DMS 273 treated with DMSO at 0.1 percent for 48 hours (cell line): ENCODE data around the gene RSPO1.
"Not testable (repeated sequence)": the region's sequence is repeated elsewhere in the genome, so short reads cannot be mapped to it uniquely, and the experiment has no call there.

Source experiments
- DNase-seq: peaks from one replicate; lab custom pipeline; 2025; lab: John Stamatoyannopoulos, UW

RSPO1 gene, protein sequence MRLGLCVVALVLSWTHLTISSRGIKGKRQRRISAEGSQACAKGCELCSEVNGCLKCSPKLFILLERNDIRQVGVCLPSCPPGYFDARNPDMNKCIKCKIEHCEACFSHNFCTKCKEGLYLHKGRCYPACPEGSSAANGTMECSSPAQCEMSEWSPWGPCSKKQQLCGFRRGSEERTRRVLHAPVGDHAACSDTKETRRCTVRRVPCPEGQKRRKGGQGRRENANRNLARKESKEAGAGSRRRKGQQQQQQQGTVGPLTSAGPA

DNA sequence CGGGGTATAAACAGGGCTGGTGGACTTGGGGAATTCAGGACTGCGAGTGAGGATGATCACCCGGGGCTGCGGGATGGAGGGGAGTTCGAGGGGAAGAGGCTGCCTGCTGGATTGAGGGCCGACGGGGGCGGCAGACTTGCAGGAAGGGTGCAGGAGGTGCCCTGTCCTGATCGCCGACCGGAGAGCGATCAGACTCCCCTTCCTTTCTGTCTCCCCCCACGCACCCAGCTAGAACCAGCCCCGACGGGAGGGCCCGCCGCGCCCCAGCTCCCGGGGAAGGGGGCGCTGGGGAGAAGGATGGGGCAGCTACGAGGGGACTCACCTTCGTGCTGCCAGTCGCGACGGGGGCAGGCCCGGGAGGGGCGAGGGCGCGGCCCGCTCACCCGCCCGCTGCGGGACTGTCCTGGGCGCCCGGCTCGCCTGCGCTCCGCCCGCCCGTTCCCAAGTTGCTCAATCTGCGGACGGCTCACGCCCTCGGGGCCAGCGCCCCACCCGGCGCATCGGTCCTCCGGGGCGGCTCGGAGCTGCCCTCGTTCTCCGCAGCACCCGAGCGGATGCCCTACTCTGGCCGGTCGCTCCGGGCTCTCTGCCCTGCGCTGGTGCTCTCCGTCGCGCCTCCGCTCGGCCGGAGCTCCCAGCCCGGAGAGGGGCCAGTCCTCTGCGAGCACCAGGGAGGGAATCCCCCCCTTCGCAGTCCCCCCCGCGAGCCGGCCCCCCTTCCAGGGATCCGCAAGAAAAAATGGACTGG, at the start of gene RSPO1:
Gene RSPO1 (minus strand): TSS at position 649 of the 748 bp plus-strand sequence. CDS start 5,231 bp downstream, outside the sequence.
- DNase-seq, result no peak

DNA sequence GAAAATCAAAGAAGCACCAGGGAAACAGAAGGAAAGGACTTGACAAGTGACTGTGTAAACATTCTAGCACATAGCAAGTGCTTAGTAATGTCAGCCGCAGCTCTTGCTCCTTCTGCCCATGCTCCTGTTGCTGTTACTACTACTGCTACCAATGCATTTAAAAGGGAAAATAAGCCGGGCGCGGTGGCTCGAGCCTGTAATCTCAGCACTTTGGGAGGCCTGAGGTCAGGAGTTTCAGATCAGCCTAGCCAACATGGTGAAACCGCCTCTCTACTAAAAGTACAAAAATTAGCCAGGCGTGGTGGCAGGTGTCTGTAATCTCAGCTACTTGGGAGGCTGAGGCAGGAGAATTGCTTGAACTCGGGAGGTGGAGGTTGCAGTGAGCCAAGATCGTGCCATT, 49.5 kb upstream of the RSPO1 start:
- not testable (repeated sequence) for DNase-seq

DNA sequence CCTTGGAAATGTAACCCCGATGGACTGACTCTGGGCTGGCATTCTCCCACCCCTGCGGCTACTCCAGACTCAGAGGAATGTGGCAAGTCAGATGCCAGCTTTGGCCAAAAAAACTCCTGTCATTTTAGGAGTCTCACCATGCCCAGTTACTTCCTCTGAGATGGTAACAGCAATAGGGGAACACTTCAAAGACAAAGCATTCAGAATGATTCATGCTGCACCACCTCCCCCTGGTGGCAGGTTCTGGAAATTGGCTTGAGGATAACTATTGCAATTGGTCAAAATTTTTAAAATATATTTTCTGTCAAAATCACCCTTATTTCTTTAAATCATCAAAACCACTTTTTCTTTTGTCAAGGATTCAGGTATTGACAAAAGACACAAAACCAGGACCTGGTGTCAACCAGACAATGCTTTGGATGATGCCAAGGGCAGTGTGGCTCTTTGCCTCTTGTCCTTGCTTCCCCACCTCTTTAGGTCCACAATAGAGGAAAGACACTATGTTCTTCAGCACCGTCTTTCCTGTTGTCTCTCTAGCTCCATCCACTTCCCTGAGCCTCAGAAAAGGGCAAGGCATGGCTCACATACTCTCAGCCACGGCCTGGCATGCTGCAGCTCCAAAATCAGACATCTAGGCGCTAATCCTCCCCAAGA, 47.8 kb upstream of the RSPO1 start:
- DNase-seq, result no peak

DNA sequence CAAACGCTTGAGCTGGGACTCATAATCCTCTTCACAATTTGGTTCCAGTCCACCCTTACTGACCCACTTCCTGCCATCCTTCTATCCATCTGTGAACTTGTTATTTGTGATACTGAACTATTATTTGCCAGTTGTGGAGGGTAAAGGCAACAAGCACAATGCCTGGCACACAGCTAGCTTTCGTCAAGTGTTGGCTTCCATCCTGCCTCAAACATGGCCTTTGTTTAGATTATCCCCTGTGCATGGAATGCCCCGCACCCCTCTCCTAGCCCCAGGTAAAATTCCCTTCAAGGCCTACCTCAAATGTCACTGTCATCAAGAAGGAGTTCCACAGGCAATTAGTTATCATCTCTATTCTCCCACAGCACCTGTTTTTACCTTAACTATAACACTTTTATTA, 46.2 kb upstream of the RSPO1 start:
- no peak for DNase-seq

DNA sequence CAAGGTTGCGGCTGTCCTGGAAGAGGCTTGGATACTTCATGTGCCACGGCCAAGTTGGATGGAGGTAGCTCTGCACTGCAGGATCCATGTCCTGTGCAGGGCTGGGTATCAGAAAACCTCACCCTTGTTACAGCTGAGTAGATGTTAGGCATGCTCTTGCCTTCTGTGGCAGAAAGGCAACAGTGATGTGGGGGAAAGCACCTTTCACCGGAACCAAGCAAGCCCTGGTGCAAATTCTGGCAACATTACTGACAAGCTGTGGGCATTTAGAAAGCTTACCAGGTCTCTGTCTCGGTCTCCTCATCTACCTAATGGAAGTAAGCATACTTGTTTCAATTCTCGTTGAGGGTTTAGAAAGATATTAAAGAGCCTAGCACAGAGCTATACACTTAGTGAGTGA, 43.1 kb upstream of the RSPO1 start:
- DNase-seq, result no peak

DNA sequence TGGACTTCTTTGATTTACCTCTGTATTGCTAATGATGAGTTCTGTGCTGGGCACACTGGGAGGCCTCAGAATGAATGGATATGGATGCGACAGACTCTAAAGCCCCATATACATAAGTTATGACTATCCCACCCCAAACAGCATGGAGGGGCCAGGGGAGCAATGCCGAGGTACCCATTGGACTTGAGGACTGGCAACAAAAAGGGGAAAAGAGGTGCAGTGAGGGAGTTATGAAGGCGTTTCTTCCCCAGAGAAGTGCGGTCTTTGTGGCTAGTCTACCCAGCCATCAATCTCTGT, 42.4 kb upstream of the RSPO1 start:
- DNase-seq, result no peak

DNA sequence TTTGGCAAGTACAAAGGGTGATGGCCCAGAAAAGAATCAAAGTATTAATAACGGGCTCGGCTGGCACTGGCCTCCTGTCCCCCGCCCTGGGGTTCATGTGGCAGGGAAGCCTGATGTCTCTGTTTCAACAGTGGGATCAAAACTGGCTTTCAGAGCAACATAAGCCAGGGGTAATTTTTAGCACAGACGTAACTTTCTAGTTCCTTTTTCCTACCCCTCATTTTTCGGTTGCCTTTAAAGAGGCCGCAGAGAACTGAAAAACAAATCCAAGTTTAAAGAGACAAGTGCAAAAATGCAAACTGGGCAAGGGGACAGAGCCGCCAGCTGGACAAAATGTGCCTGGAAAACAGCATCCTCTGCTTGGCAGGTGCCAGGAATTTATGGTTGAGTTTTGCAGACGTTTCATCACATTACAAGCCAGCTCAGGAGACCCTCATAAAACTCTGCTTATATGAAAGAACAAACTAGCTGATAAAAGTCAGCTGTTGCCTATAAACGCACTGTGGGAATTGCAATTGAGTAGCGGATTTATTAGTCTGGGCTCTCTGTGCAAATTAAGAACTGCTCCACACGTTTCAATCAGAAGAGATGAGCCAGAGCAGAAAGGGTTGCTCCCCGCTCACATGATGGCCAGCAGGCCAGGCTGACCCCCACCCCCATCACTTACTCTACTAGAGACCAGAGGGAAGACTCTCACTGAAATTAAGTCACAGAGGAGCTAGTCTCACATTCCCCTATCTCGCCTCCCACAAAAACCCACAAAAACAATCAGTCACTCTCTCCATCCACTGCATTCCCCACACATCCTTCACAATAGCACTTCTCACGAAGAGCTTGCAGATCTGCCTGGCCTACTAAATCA, 41.8 kb upstream of the RSPO1 start:
- no peak for DNase-seq

DNA sequence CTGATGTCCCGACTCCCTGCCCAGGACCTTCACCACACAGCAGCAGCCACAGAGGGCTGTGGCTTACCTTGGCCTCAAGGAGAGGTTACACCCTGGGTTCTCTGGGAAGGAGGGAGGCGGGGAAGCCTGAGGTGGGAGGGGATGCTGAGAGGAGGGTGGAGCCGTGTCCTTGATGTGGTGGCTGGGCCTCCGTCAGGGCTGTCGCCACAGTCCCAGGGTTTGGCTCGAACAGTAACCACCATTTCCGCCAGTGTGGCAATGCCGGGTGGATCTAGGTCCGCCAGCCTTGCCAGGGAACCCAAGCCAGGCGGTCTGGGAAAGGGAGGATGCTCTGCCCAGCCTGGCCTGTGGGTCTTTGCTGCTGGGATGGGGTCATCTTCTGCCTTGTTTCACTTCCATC, 39.2 kb upstream of the RSPO1 start:
- DNase-seq, result no peak

DNA sequence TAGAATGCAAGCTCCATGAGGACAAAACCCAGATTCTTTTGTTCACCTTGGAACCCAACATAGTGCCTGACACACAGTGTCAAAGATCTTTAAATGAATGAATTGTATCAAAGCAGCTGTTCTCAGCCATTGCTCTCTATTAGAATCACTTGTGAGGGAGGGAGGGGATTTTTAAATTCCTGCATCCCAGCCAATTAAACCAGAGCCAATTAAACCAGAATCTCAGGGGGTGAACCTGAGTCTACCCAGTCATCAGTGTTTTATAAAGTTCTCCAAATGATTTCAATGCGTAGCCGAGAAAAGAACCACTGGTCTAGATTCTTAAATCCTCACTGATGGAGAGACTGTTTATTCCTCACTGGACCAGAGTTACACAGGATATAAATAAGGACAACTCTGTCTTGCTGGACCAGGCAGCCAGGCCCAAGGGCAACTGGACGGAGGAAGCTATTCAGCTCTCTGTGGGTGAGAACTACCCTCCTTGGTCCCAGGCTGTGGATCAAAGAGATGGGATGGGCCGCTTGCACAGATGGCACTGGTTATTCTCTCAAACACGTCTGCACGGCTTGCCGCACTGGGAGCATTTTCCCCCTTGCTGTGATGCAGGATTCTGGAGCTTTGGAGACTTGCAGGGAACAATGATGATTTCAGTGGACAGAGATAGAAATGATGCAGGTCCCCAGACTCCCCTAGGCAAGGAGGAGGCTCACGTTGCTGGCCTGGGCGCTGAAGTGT, 37.6 kb upstream of the RSPO1 start:
- no peak for DNase-seq

DNA sequence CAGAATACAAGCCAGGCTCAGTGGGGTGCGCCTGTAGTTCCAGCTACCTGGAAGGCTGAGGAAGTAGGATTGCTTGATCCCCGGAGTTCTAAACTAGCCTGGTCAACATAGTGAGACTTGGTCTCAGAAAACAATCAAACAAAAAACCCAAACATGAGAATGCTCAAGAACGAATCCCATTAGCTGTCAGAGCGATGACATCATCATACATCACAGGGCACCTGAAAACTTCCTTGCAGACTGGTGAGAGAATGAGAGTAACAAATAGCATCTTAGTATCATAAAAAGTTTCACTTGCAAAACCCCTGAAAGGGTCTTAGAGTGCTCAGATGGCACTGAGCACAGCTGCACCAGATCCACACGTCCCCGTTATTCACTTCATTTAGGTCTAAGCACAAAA, 36.6 kb upstream of the RSPO1 start:
- DNase-seq, result no peak

DNA sequence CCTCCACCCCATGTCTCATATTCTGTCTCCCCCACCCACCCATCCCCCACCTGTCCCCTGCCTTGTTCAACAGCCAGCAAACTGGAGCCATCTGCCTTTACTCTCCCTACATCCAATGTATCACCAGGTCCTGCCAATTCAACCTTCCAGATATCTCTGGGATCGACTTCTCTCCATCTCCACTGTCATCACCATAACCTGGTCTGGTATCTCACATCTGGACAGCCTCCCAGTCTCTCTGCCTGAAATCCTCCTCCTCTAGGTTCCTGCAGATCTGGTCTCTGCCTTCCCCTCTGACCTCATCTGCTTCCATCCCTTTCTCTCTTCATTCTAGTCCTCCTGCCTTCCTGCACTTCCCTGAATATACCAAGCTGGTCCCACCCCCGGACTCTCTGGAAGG, 35.4 kb upstream of the RSPO1 start:
- no peak for DNase-seq

DNA sequence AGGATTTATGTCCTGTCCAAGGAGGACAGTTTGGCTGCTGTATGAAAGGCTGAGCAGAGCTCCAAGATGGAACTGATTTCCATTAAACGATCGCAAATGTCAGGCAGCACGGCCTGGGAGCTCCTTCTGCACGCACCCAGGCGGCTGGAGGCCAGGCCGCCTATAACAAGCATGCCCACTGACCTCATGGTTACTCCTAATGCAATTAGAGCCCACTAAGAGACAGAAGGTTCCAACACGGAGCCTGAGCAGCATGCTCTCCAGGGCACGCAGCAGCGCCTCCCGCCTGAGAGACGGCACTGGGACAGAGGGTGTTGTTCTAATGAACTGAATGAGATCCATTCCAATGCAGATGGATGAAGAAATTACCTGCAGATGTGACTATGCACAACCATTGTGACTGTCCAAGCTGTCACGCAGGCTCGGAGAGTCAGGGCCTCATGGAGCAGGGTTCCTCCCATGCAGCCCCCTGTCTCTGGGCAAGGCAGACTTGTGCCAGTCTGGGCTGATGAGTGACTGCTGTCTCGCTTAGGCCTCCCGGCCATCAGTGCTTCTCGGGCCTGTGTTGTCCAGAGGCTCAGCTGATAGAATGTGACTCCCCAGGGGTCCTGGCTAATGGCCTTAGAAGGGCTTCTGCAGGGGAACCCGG, 32.5 kb upstream of the RSPO1 start:
- DNase-seq, result no peak

DNA sequence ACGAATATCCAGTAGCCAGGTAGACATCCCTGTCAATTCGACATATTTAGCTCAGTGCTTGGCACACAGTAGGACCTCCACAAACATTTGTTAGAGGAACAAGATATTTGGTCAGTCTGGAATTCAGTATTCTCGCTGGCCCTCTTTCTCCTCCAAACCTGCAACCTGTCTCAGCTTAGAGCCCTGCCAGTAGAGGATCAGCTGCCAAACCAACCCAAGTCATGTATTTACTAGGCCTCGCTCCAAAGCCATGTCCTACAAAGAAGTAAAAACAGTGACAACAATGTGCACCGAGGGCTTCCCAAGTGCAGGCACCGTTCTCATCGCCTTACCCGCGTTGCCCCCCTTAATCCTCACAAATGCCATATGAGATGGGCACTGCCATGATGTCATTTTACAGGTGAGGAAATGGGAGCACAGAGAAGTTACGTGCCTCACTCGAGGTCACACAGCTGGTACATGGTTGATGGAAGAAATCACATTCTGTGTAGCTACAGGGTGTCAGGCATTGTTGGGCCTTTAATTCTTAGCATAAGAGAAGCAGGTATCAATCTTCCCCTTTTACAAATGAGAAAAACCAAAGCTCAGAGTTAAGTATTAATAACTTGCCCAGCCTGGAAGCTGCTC, 31.7 kb upstream of the RSPO1 start:
- DNase-seq, result no peak

DNA sequence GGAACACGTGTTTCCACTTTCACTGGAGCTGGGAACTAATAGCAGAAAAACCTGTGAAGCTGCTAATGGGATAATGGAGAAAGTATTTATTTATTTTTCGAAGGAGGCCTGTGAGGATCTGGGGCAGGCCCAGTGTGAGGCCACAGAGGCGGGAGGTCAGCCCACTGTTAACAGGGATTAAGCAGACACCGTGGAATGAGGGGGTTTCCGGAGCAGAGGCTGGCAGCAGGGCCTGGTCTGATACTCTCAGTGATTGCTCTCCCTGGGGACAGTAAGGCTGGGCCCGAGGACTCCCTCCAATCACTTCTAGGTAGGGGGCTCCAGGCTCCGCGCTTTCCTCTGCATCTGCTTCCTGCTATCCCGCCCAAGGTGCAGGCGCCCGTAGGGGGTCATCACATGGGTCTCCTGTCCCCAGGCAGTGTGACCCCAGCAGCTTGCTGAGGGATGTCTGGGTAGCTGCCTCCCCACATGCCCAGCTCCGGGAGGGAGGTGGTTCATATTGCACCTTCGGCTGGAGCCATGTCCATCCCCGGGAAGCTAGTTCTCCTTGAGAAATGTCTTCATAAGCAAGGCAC, 28.8 kb upstream of the RSPO1 start:
- no peak for DNase-seq

DNA sequence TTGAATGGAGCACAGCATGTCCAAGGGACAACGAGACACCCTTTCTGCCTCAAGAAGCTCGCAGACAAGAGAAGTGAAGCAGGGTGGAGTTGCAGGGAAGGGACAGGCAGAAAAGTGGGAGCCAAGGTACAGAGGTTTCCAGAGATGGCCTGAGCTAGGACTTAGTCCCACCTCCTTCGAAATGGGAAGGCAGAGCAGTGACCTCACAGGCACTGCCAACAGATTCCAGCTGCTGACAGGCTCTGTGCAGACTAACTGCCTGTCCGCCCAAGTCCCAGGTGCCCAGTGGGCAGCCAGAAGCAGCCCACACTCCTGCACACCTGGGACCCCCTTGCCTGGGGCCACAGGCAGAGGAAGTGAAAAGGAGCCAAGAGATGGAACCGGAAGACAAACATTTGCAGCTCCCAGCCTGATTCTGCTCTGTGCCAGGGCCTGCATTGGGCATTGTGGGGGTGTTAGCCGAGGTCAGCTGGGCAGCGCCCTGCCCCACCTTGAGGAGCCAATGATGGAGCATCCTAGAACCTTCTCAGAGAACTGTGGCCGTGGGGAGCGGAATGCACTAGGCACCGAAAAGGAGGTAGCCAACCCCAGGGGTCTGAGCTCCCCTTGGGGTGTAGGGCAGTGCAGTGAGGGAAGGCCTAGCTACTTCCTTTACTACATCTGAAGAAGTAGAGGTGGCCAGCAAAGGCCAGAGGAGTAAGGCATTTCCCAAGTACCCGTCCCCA, 27.5 kb upstream of the RSPO1 start:
- no peak for DNase-seq

DNA sequence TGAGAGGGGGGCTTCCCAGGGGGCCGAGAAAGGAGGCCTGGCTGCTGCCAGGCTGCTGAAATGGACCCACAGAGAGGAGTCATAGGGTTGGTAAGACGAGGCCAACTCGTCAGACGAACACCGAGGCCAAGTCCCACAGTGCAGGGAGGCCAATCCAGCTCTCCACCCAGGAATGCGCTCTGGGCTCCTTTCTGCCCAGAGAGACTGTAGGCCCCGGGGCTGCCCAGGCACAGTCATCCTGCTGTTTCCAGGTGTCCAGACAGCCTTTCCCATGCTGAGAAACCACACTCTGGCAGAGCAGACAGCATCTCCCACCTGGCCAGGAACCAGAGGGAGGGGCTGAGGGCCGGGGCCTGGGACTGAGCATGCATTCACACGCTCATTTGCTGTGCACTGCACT, 26.7 kb upstream of the RSPO1 start:
- DNase-seq, result no peak

DNA sequence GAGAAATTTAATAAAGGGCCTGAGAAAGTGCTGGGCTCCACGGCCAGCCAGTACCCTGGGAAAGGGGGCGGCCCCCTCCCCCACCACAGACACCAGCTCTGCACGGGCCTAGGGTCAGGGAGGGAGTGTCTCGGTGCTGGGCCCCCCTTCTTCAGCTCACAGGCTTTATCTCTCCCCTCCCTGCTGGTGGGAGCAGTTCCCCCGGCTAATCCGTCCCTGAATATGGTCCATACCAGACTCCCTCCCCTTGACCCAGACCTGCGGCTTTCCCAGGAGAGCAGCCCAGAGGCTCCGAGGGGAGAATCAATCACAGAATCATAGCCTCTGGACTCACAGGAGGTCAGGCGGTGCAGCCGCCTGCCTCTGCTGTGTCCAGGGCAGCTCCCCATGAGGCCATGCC, 26.0 kb upstream of the RSPO1 start:
- no peak for DNase-seq

DNA sequence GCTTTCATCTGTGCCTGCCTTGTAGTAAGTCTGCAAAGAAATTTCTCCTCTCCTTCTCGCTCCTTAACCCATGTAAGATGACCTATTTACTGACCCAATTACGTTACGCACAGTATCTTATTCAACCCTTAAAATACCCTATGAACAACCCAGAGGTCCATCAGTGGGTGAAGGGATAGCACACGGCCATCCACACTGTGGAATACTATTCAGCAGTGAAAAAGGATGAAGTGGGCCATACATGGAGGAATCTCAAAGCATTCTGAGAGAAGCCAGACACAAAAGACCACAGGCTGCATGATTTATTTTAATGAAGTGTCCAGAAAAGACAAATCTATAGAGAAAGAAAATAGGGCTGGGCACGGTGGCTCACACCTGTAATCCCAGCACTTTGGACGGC, 23.8 kb upstream of the RSPO1 start:
- no peak for DNase-seq

DNA sequence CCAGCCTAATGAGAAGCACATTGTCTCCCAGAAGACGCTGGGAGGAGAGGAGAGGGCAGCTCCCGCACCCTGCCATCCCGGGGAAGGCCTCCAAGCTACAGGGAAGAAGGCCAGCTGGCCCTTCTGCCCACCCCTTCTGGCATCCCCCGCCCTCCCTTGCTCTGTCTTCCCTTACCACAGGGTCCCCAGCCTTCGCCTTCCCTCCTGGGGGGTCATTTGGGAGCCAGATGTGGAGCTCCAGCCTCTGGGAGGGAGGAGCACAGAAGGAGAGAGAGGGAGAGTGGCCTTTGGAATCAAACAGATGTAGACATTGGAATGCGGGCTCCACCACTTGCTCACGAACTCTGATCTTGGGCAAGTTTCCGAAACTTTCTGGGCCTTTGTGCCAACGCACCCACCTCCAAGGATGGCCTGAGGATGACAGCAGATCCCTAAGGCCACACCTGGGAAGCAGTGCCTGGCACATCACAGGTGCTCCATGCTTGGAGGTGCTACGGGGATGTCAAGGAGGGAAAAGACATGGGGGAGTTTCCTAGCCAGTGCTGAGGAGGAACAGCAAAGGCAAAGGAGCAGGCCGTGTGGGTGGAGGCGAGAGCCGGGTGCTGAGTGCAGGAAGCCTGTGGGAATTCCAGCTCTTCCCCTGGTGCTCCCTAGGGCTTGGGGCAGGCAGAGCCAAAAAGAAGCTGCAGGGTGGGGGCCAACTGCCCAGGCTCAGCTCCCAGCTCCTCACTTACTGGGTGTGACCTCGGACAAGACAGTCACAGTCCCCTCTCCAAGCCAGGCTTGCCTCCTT, 23.1 kb upstream of the RSPO1 start:
- no peak for DNase-seq
